Measurements from ENCODE around the gene CDC42EP3.

GRCh38 chr2:37610638-37611289 lies 60.7 kb downstream of the CDC42EP3 start:
- TF ChIP-seq CTCF (IDR thresholded peaks at IDR 0.05) (no peak), EP300 (IDR thresholded peaks at IDR 0.05) (no peak), POLR2A (IDR thresholded peaks at IDR 0.05) (no peak), POLR2AphosphoS5 (IDR thresholded peaks at IDR 0.05) (no peak)
